Glomerular endothelial cell (primary cell): ENCODE measurements around the gene HDAC9. TPM values are rescaled to one million over a fixed set of nuclear protein-coding genes. Genes with fewer than 3 reads are reported as not detected.
A peak's percentile ranks its signal among the peaks of the same experiment; 100 is the strongest.

ENCODE experiments used
- DNase-seq: peaks from one replicate; pipeline ENCODE4 v3.0.0-alpha.2; 2011; ENCODE audit warnings: low read depth, low spot score; ENCODE audit errors: extremely low read depth
- total RNA-seq: library from RNA; depleted of rRNA; stranded (reverse); fragments of >200 nt; gene quantifications from 2 replicates; pipeline ENCODE4 v1.2.3, GENCODE V29; 2015

HDAC9 gene
- total RNA-seq, 1 donor from 2014 or later: 24.7 TPM

DNA sequence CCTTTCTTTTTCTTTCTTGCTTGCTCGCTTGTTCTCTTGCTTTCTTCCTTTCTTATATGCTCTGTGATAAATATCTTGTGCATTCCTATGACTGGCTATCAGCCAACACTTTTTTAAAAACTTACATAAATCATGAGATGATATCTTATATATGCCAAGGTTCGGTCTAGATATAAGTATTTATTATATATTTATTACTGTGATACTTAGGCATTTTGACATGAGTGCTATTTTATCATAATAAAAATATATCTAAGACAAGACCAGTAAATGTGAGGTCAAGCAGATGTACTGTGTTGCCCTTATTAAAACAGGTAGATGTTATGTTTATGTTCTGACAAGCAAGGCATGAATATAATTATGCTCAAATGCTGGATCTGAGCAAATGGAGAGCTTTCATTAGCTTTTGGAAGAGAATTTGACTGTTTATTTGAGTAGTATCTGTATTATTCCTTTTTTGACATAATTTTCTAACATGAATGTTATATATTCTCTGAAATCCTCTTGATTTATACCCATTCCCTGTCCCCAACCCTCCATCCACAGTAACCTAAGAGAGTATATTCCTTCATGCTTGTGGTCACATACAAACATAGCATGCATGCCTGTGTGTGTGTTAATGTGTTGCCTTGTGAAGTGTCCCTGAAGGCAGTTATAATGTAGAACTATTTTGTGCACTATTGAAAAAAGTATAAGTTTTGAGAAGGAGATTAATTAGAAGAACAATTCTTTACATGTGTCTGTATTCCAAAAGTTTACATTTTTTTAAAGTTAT lies 158.0 kb downstream of the HDAC9 start:
- no peak for DNase-seq

DNA sequence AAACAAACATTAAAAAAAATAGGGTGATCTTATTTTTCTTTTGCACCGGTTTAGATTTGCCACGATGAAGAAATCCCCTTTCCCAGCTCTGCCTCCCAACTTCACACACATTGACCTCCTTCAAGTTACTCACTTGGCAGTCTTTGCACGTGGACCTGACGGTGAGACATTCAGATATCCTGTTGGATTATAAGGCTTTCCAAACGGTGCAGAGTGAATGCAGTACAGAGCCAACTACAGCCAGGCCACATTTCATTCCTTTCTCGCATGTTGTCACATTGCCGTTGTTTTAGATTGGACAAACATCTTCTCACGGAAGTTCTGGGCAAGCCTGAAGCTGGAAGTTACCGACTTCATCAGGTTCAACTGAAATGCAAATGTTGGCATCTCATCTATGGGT lies 159.2 kb downstream of the HDAC9 start:
- DNase-seq: no peak

DNA sequence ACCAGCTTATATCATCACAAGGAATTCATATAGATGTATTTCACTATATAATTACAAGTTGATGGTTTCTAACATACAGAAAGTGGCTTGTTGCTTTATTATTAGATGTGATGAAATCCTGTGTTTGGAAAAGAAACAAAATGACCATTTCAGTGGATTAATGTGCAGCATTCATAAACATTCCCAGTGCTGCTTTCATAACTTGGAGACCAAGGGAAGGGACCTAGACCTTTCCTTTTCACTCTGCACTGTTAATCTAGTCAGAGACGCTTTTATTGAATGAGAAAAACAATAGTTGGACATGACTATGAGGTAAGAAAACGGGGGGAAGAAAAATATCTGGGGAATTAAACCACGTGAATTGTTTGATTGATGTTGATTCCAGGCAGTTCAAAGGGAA lies 160.0 kb downstream of the HDAC9 start:
- no peak for DNase-seq

DNA sequence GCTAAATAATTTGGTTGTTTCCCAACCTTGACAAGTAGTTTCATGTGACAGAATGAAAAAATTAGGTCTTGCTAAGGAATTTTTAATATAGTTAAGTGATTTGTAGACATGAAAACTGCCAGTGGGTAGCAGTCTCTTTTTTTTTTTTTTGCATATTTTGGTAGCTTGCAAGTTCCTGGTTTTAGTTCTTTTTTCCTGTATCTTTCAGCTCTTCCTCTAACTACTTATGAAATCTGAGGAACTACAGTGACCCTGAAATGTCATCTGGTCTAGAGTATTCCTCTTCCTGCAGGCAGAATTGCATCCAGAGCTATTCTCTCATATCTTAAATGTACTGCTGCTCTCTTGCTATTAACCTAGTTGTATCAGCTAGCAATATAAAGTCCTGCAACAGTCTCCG lies 160.4 kb downstream of the HDAC9 start:
- no peak for DNase-seq

DNA sequence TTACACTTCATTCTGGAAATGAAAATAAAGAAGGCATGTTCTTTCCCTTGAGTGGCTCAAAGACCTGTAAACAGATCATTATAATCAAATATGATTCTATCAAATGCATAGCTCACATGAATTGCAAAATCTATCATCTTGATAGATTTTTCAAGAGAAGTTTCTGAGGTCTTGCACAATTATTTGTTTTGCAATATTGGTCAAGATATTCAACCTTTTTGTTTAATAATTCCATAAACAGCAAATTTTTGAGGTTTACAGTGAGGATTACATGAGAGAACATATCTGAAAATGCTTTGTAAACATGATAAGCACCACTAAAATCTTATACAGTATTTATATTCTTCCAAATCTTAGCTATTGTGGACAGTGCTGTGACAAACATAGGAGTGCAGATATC lies 160.8 kb downstream of the HDAC9 start:
- DNase-seq: no peak

DNA sequence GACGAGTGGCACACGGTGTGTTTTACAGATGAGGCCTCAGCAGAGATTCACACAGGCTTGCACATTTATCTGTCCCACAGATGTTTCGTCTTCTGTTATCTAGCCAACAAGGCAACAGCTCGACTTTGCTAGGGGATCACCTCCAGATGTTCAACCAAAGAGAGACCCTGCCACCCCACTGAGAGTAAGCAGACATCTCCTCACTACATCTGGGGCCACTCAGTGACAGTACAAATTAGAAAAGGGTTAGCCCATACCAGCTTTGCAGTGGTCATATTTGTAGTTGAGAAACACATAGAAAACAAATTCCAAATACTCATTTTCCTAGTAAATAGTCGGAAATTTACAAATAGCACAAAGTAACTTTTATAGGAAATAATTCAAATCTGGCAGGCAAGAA lies 164.2 kb downstream of the HDAC9 start:
- no peak for DNase-seq

DNA sequence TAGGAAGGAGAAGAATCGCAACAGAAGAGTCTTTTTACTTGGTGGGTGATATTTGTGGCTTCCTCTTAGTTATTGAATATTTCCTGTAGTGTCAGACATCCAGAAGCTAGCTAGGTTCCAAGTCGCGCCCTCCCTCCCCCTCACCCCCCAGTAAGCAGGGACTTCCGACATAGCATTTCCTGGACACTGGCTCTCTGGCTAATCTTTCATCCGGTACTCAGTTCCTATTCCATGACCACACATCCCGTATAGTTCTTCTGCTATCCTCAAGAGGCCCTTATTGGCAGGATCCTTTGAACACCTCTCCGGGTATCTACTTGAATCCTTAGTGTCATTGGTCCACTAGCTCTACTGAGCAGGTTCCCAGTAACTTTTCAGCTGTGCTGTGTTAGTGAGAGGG lies 167.8 kb downstream of the HDAC9 start:
- DNase-seq: peak; percentile 12

DNA sequence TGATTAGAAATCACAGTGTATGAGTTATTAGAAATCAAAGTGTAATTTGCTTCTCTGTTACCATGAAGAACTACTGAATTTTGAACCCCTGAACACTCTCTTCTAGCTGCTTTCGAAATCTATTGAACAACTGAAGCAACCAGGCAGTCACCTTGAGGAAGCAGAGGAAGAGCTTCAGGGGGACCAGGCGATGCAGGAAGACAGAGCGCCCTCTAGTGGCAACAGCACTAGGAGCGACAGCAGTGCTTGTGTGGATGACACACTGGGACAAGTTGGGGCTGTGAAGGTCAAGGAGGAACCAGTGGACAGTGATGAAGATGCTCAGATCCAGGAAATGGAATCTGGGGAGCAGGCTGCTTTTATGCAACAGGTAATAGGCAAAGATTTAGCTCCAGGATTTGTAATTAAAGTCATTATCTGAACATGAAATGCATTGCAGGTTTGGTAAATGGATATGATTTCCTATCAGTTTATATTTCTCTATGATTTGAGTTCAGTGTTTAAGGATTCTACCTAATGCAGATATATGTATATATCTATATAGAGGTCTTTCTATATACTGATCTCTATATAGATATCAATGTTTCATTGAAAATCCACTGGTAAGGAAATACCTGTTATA lies 170.7 kb downstream of the HDAC9 start:
- peak; percentile 60 for DNase-seq

DNA sequence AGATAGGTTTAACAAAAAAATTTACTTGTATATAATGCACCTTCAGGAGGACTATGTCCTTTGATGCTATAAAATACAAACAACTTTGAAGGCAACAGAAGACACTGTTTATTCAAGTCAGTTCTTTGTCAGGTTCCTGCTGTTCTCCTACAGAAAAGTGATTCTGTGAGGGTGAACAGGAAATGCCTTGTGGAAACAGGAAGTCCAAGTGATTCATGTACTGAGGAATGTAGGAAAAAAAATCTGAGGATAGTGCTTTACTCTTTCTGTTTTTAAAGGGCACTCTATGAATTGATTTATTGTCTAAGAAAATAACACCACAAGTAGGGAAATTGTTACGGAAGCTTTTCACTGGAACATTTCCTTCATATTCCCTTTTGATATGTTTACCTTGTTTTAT lies 171.9 kb downstream of the HDAC9 start:
- DNase-seq: peak; percentile 64

DNA sequence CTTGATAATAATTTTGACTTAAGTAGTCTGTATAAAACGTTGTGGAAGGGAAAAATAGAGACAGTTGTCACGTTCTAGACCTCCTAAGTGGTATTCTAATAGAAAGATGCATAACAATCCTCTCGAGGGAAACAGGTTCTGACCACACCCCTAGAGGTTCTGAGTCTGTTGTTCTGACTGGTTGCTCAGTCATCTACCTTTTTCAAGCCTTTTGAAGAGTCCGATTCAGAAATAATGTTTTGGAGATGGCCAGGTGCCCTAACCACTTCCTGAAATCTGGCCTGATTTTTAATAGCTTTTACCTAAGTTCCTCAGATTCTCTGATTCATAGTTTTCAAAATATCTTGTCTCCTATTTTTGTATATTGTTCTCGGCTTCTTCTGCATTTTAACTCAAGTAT lies 175.6 kb downstream of the HDAC9 start:
- DNase-seq: no peak

DNA sequence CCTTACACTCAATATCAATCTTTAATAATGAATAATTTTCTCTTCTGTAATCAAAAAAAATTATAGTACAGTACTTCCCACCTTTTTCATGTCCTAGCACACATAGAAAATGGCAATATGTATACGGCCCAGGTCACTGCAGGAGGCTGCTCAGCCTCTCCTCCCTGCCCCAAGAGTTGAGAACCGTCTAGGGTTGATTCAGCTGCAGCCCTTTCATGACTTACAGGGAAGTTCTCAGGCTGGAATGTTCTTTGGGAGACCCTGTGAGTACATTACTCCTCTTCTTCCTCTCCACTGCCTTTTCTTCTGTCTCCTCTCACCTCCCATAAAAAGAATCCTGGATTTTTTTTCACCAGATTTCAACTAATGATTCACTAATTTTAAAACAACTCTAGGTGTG lies 180.0 kb downstream of the HDAC9 start:
- no peak for DNase-seq

DNA sequence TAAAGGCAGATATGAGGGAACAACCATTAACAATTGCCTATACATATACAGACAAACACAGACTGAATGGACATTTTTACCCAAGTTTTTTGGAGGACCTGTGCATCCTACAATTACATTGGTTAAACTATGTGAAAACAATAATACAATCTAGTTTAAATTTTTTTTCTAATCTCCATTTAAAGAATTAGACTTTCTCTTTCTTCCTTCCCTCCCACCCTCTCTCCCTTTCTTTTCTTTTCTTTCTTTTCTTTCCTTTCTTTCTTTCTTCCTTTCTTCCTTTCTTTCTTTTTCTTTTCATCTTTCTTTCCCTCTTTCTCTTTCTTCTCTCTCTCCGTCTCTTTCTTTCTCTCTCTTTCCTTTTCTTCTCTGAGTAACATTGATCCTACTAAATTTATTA lies 183.7 kb downstream of the HDAC9 start:
- no peak for DNase-seq

DNA sequence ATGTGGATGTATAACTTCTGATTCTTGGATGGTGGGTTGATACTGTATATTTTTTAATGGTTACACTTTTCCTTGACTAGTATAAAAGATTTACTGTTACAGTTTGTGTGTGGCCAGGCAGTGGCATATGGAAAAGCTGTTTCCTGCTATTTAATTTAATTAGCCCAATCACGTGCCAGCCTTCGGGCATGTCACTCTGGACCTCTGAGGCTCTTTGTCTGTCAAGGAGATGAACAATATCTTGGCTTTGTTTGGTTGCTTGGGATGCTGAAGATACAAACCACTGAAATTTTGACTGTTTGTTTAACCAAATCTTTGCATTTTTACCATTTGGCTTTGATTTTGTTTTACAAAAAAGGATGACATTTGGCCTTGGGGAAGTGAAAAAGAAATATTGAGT lies 185.0 kb downstream of the HDAC9 start:
- DNase-seq: no peak

DNA sequence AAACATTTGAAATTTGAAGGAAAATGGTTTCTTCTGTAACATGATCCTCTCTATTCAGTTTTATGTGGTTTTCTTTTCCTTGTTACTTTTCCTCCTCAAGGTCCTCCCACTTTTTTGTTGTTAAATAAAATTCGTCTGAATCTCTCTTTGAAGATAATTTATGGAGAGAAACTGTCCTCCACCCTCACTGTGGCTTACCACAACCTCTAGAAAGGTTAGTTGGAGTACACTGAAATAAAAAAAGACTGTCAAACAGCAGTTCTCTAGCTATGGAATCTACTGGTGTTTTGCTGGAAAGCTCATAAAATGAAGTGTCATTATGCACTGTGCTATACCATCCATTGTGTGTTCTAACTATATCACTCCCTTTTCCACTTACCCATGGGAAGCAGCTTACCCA lies 189.4 kb downstream of the HDAC9 start:
- DNase-seq: no peak

DNA sequence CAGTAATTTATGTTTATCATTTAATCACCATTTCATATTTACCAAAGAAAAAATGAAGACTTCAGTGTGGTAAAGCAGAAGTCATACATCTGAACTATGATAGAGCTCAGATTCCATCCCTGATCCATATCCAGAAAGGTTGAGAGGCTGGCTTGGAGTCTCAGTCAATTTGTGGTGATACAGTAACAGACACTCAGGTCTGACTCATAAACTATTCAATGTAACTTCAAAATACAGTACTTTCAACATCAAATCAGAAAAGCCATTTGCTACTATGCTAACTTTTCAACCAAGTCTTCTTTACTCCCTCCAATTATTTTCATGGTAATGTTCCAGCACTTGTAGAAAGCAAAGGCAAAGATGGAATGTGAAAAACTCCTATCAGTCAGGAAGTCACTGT lies 190.4 kb downstream of the HDAC9 start:
- DNase-seq: no peak

DNA sequence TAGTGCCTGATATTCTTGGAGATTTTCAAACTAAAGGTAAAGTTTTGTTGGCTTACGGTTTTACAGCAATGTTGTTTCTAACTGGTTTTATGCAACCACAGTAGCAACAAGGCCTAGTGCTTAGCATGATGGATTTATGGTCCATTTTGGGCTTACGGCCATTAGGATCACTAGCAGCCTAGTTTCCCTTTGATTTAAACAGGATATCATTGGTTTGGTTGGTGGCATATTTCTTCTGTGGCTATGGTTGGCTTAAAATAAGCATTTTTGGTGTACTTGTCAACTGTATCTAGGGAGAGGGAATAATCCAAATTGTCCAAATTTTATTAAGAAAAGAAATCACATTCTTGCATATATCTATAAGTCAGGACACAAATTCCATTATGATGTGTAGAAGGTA lies 194.0 kb downstream of the HDAC9 start:
- no peak for DNase-seq

DNA sequence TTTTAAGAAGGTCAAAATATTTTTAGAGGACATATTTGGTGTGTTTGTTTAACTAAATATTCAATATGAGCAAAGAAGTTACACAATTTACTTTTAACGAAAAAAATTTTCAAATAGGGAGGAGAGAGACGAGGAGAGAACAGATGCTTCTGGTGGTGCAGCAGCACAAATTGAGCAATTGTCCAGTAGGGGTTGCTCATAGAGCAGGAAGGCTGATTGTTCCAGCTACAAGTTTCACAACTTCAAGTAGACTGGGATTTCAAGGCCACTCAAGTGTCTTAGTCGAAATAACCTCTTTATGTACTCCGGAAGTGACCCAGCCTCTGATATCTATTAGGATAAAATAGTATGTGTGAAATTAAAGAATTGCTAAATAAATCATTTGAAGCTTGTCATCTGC lies 197.9 kb downstream of the HDAC9 start:
- no peak for DNase-seq

DNA sequence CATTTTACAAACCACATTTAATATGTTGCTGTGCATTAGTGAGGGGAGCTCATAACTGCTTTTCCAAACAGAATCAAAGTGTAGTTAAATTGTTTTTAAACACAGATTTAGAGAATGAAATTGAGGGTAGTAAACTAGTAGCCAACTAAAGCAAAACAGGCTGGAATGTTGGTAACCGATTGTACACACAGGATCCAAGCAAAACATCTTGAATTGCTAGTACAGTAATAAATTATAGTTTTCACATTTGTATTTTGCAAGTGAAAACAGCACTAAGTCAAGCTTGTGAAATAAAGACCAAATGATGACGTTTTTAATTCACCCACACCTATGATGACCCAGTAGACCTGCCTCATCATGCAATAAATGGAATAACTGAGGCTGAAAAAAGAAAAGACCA lies 198.3 kb downstream of the HDAC9 start:
- DNase-seq: no peak

DNA sequence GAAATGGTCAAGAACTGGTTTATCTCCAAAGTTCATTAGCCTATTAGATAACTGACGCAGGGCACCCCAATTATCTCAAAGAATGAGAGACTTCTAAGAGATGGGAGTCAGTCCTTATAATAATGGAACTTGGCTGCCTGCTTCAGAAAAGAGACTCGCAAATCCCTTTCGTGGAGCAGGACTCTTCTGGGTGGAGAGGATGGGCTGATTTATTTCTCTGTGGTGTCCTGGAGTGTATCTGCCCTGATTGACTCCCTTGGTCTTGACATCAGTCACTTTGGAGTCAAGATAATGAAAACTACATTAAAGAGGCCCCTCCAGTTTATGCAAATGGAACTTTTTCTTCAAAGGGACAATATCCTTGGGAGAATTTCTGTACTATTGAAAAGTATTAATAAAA lies 198.9 kb downstream of the HDAC9 start:
- DNase-seq: no peak

DNA sequence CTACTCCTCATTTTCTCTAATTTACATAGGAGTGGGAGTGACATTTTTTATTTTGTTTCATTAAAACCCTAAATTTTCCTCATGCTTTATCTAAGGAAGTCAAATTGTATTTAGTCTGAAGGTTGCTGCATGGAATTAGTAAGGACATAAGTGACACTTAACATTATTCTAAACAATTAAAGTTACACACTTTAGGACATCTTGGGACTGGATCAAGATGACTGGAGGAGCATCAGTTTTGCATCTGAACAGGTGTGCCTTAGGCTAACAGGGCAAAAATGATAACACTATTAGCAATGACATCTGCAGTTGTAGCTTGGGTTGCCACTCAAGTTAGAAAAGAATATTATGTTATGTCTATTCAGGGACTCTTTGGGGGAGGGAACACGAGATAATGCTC lies 199.4 kb downstream of the HDAC9 start:
- DNase-seq: no peak

DNA sequence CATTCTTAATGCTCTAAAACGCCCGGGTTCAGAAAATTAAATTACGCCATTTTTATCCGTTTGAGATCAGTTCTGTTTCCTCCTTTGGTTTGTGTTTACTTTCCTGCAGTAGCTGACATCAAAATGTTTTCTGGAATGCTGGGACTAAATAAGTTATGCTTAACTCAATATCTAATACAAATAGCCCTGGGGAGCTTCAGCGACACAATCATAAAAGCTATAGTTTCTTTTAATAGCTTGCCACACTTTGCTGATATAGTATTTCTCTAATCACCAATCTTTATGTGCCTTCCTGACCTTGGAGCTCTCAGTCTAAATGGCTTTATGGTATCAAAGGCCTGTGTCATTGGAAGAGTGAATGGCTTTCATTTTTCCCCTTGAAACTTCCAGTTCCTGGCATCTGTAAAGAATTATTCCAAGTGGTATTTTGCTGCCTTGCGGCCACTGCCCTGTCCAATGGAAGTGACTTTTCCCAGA lies 202.7 kb downstream of the HDAC9 start:
- no peak for DNase-seq

DNA sequence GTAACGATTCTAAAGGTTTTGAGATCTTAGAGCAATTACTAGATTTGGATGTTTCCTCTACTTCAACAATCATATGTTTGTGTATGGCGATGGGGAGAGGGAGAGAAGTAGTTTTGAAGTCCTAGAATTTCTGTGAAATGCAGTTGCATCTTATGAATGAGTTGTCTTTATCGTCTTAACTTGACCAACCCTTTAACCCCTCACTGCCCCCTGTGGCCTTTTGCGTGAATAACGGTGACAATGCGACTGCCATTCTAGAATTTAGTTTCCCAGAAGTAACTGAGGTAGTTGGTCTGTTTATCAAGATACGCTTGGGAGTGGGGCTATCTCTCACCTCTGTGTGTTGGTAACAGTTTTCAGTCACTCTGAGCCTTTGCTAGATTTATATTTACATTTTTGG lies 204.6 kb downstream of the HDAC9 start:
- no peak for DNase-seq
